K562 (cell line): Measurements from ENCODE around the gene PPP1R14D. TPM values are rescaled to one million over a fixed set of nuclear protein-coding genes. Genes with fewer than 3 reads are reported as not detected.

ENCODE experiments used
- BCL6 ChIP-seq: fragments of 250-450 bp; sonication (Bioruptor Pico); IDR thresholded peaks from 2 replicates; pipeline ENCODE4 v1.4.0; 2020
- BRCA1 ChIP-seq, 2 experiments: fragments of 450-650 bp in 1 of 2; sonication (generic) in 1 of 2; formaldehyde crosslinking in 1 of 2; IDR thresholded peaks; 2 replicates each; pipeline versions ENCODE4 v1.5.0 to v1.6.1; 2017 to 2020; ENCODE audit warnings: mild to moderate bottlenecking in 1 of 2, missing genetic modification reagents in 1 of 2
- CBFA2T2 ChIP-seq: fragments of 450-650 bp; conservative IDR thresholded peaks from 2 replicates; pipeline ENCODE4 v1.6.1; 2017; ENCODE audit warnings: mild to moderate bottlenecking
- FOXP4 ChIP-seq: sonication (generic); formaldehyde crosslinking; IDR thresholded peaks from 2 replicates; pipeline ENCODE4 v1.8.0; 2022; ENCODE audit warnings: mild to moderate bottlenecking, missing genetic modification reagents, borderline replicate concordance
- GTF2F1 ChIP-seq: IDR thresholded peaks from 2 replicates; pipeline ENCODE4 v1.6.1; 2011; ENCODE audit warnings: low read depth, low read length, improper control_type of control experiment
- HNRNPLL ChIP-seq: fragments of 200-400 bp; formaldehyde crosslinking; IDR thresholded peaks from 2 replicates; pipeline ENCODE4 v1.6.1; 2017; ENCODE audit warnings: low read length, low read depth, mild to moderate bottlenecking; ENCODE audit not compliant: poor library complexity, severe bottlenecking
- IRF2 ChIP-seq: sonication (generic); formaldehyde crosslinking; IDR thresholded peaks from 2 replicates; pipeline ENCODE4 v1.8.1; 2022; ENCODE audit warnings: mild to moderate bottlenecking, missing genetic modification reagents
- KLF10 ChIP-seq: fragments of 250-450 bp; sonication (Bioruptor Pico); IDR thresholded peaks from 2 replicates; pipeline ENCODE4 v1.6.1; 2021; ENCODE audit warnings: matching md5 sums
- MAFF ChIP-seq: IDR thresholded peaks from 2 replicates; pipeline ENCODE4 v1.6.1; 2012; ENCODE audit warnings: low read length, improper control_type of control experiment
- MYNN ChIP-seq, 2 experiments: sonication (generic); formaldehyde crosslinking in 1 of 2; IDR thresholded peaks; 2 replicates each; pipeline versions ENCODE4 v1.5.0 to v1.6.1; 2016 to 2020; ENCODE audit warnings: antibody characterized with exemption in 1 of 2, missing genetic modification reagents in 1 of 2
- NR1H2 ChIP-seq: sonication (generic); formaldehyde crosslinking; IDR thresholded peaks from 2 replicates; pipeline ENCODE4 v1.4.0; 2020; ENCODE audit warnings: mild to moderate bottlenecking, missing genetic modification reagents
- NR2F6 ChIP-seq: fragments of 450-650 bp; formaldehyde crosslinking; IDR thresholded peaks from 2 replicates; pipeline ENCODE4 v1.4.0; 2020; ENCODE audit warnings: mild to moderate bottlenecking
- ZKSCAN8 ChIP-seq: fragments of 200-800 bp; sonication (Bioruptor generic); IDR thresholded peaks from 2 replicates; pipeline ENCODE4 v1.6.1; 2016; ENCODE audit warnings: missing genetic modification characterization, missing compliant biosample characterization
- ZNF277 ChIP-seq: fragments of 250-450 bp; sonication (Bioruptor Pico); IDR thresholded peaks from 2 replicates; pipeline ENCODE4 v1.8.0; 2022; ENCODE audit warnings: inconsistent platforms, mild to moderate bottlenecking, moderate library complexity, borderline replicate concordance
- ZNF609 ChIP-seq: sonication (generic); formaldehyde crosslinking; IDR thresholded peaks from 2 replicates; pipeline ENCODE4 v1.8.1; 2023; ENCODE audit warnings: missing genetic modification reagents, mild to moderate bottlenecking, borderline replicate concordance
- polyA plus RNA-seq, 8 experiments: library from polyadenylated mRNA; depleted of rRNA in 4 of 8; stranded (reverse) in 5 of 8; unstranded in 3 of 8; fragments of >200 nt; fragmentation: Nextera tagmentation in 2 of 8; fragmentation: Illumina TruSeq in 1 of 8; extraction: Ambion mirVana in 2 of 8; extraction: Trizol in 1 of 8; gene quantifications; 2 replicates each; pipeline versions ENCODE4 v1.2.1 to v1.2.3, GENCODE V29; 2011 to 2014; ENCODE audit warnings: inconsistent platforms in 1 of 8, missing spikeins in 1 of 8
- total RNA-seq, 7 experiments: library from RNA; depleted of rRNA in 6 of 7; stranded (reverse); fragments of >200 nt in 6 of 7; fragmentation: Illumina TruSeq in 2 of 7; extraction: Trizol in 2 of 7; gene quantifications; 2 replicates each; pipeline versions ENCODE4 v1.2.1 to v1.2.3, GENCODE V29; 2011 to 2021; ENCODE audit warnings: low replicate concordance in 1 of 7

Gene PPP1R14D
- total and polyA plus RNA-seq, 9 of the 15 experiments (the other 6 are each of a cell fraction or from before 2014, with no cell fraction given) = 0.11 to 0.18 TPM; not detected in 7

- TF ChIP-seq ZNF277 (CRISPR knock-in tag) = no peak
- TF ChIP-seq KLF10 (CRISPR knock-in tag) = no peak
- no peak for TF ChIP-seq IRF2 (CRISPR knock-in tag)
- no peak for TF ChIP-seq FOXP4 (CRISPR knock-in tag)
- no peak for TF ChIP-seq BRCA1 (IDR thresholded peaks at IDR 0.05)
- no peak for TF ChIP-seq BRCA1 (CRISPR knock-in tag; IDR thresholded peaks at IDR 0.05)
- no peak for TF ChIP-seq MAFF
- no peak for TF ChIP-seq NR1H2 (CRISPR knock-in tag)
- no peak for TF ChIP-seq GTF2F1
- TF ChIP-seq ZKSCAN8 (CRISPR knock-in tag) = no peak
- TF ChIP-seq NR2F6 = no peak
- no peak for TF ChIP-seq ZNF609 (CRISPR knock-in tag)
- no peak for TF ChIP-seq BCL6 (CRISPR knock-in tag)
- no peak for TF ChIP-seq MYNN (IDR thresholded peaks at IDR 0.05)
- TF ChIP-seq MYNN (CRISPR knock-in tag; IDR thresholded peaks at IDR 0.05) = no peak
- TF ChIP-seq CBFA2T2 = no peak
- TF ChIP-seq HNRNPLL = no peak
Observed at GRCh38 chr15:40812721-40813425, 15.6 kb downstream of the PPP1R14D start (continued).
